ENCODE data around the gene DLX4.

Gene DLX4

GRCh38 chr17:49965524-49965909 lies 3.5 kb upstream of the DLX4 start:
- Histone ChIP-seq H3K79me2 (ENCODE audit: insufficient read depth, low read length) (no peaks in the 10 kb centered on the region), H2AFZ (ENCODE audit: low read depth, low read length) (no peak overlapping the region), H3K9me3 (ENCODE audit: insufficient read depth, low read length, severe bottlenecking) (no peaks in the 10 kb centered on the region), H3K4me1 (ENCODE audit: insufficient read depth, low read length) (no peaks in the 10 kb centered on the region), H3K36me3 (ENCODE audit: insufficient read depth, low read length) (no peaks in the 10 kb centered on the region), H4K20me1 (ENCODE audit: insufficient read depth, low read length) (no peaks in the 10 kb centered on the region), H3K4me2 (ENCODE audit: insufficient read depth, low read length) (no peak overlapping the region), H3K27ac (ENCODE audit: low read length) (no peak overlapping the region), H3K9ac (ENCODE audit: low read depth, low read length) (no peak overlapping the region), H3K27me3 (ENCODE audit: insufficient read depth, low read length, poor library complexity) (peaks cover 8% of the 10 kb centered on the region), H3K4me3 (ENCODE audit: low read depth in 1 of 2, low read length in 2 of 2) (no peak overlapping the region)
- no peak for ATAC-seq (ENCODE audit: insufficient read depth, low read depth)
- no peak for DNase-seq
- TF ChIP-seq CTCF (IDR thresholded peaks at IDR 0.05; ENCODE audit: borderline replicate concordance, extremely low read depth, low read length, poor library complexity, severe bottlenecking), result no peak
- TF ChIP-seq EZH2 (IDR thresholded peaks at IDR 0.05; ENCODE audit: borderline replicate concordance, low read depth, low read length, severe bottlenecking), result no peak

- Histone ChIP-seq H2AFZ (ENCODE audit: low read depth, low read length) (no peak overlapping the region), H3K27me3 (ENCODE audit: insufficient read depth, low read length, poor library complexity) (peaks cover 21% of the 10 kb centered on the region), H3K36me3 (ENCODE audit: insufficient read depth, low read length) (no peaks in the 10 kb centered on the region), H3K4me3 (ENCODE audit: low read depth in 1 of 2, low read length in 2 of 2) (no peak overlapping the region), H3K27ac (ENCODE audit: low read length) (no peak overlapping the region), H4K20me1 (ENCODE audit: insufficient read depth, low read length) (no peaks in the 10 kb centered on the region), H3K4me2 (ENCODE audit: insufficient read depth, low read length) (no peak overlapping the region), H3K4me1 (ENCODE audit: insufficient read depth, low read length) (no peaks in the 10 kb centered on the region), H3K79me2 (ENCODE audit: insufficient read depth, low read length) (no peaks in the 10 kb centered on the region), H3K9ac (ENCODE audit: low read depth, low read length) (no peak overlapping the region), H3K9me3 (ENCODE audit: insufficient read depth, low read length, severe bottlenecking) (no peaks in the 10 kb centered on the region)
- DNase-seq (no peak), ATAC-seq (ENCODE audit: insufficient read depth, low read depth) (no peak)
- no peak for TF ChIP-seq CTCF (IDR thresholded peaks at IDR 0.05; ENCODE audit: borderline replicate concordance, extremely low read depth, low read length, poor library complexity, severe bottlenecking)
- TF ChIP-seq EZH2 (IDR thresholded peaks at IDR 0.05; ENCODE audit: borderline replicate concordance, low read depth, low read length, severe bottlenecking), result no peak
These were observed 2.2 kb upstream of the DLX4 start for GRCh38 chr17:49966767-49967166.

GRCh38 chr17:49967205-49967604 lies 1.8 kb upstream of the DLX4 start:
- ATAC-seq (ENCODE audit: insufficient read depth, low read depth) (no peak), DNase-seq (no peak)
- Histone ChIP-seq H3K9me3 (ENCODE audit: insufficient read depth, low read length, severe bottlenecking) (no peaks in the 10 kb centered on the region), H3K9ac (ENCODE audit: low read depth, low read length) (no peak overlapping the region), H3K27me3 (ENCODE audit: insufficient read depth, low read length, poor library complexity) (peaks cover 22% of the 10 kb centered on the region), H3K4me3 (ENCODE audit: low read depth in 1 of 2, low read length in 2 of 2) (no peak overlapping the region), H3K79me2 (ENCODE audit: insufficient read depth, low read length) (no peaks in the 10 kb centered on the region), H4K20me1 (ENCODE audit: insufficient read depth, low read length) (no peaks in the 10 kb centered on the region), H3K4me1 (ENCODE audit: insufficient read depth, low read length) (no peaks in the 10 kb centered on the region), H3K4me2 (ENCODE audit: insufficient read depth, low read length) (no peak overlapping the region), H3K27ac (ENCODE audit: low read length) (no peak overlapping the region), H2AFZ (ENCODE audit: low read depth, low read length) (no peak overlapping the region), H3K36me3 (ENCODE audit: insufficient read depth, low read length) (no peaks in the 10 kb centered on the region)
- TF ChIP-seq EZH2 (IDR thresholded peaks at IDR 0.05; ENCODE audit: borderline replicate concordance, low read depth, low read length, severe bottlenecking) (no peak), CTCF (IDR thresholded peaks at IDR 0.05; ENCODE audit: borderline replicate concordance, extremely low read depth, low read length, poor library complexity, severe bottlenecking) (no peak)
